ENCODE results near the gene MRPS7.

- no peak for TF ChIP-seq CTCF (IDR thresholded peaks at IDR 0.05; ENCODE audit: insufficient read depth, low read length, poor library complexity, severe bottlenecking)
- no peak for TF ChIP-seq EZH2phosphoT487 (conservative IDR thresholded peaks at IDR 0.05; ENCODE audit: low read length)
These were observed 32.8 kb upstream of the MRPS7 start for GRCh38 chr17:75228847-75229246.

Data from SU-DHL-6 (cell line).